Measurements from ENCODE around the gene SORCS2.

SORCS2 gene

GRCh38 chr4:7343950-7344349, 151.6 kb downstream of the SORCS2 start:
- in situ Hi-C loops (cut with HindIII; ENCODE audit: low pct_ligation_motif_present, low pct_unique_long_range_greater_than_20kb, low sequenced_read_pairs), result no loop called here
- DNase-seq, result no peak

GRCh38 chr4:7344636-7345155, 152.4 kb downstream of the SORCS2 start:
- DNase-seq, result no peak
- in situ Hi-C loops (cut with HindIII; ENCODE audit: low pct_ligation_motif_present, low pct_unique_long_range_greater_than_20kb, low sequenced_read_pairs), result no loop called here

- DNase-seq, result peak; percentile 77
These were observed 155.6 kb downstream of the SORCS2 start for GRCh38 chr4:7347981-7348380.

GRCh38 chr4:7348946-7349900, 156.9 kb downstream of the SORCS2 start:
- no peak for DNase-seq
- in situ Hi-C loops (cut with HindIII; ENCODE audit: low pct_ligation_motif_present, low pct_unique_long_range_greater_than_20kb, low sequenced_read_pairs), result no loop called here

More at GRCh38 chr4:7347981-7348380, 155.6 kb downstream of the SORCS2 start:
- in situ Hi-C loops (cut with HindIII; ENCODE audit: low pct_ligation_motif_present, low pct_unique_long_range_greater_than_20kb, low sequenced_read_pairs), result no loop called here

GRCh38 chr4:7350396-7350795, 158.1 kb downstream of the SORCS2 start:
- no peak for DNase-seq
- in situ Hi-C loops (cut with HindIII; ENCODE audit: low pct_ligation_motif_present, low pct_unique_long_range_greater_than_20kb, low sequenced_read_pairs), result no loop called here

- no peak for DNase-seq
- in situ Hi-C loops (cut with HindIII; ENCODE audit: low pct_ligation_motif_present, low pct_unique_long_range_greater_than_20kb, low sequenced_read_pairs), result no loop called here
These were observed 158.7 kb downstream of the SORCS2 start for GRCh38 chr4:7351014-7351413.

- in situ Hi-C loops (cut with HindIII; ENCODE audit: low pct_ligation_motif_present, low pct_unique_long_range_greater_than_20kb, low sequenced_read_pairs), result no loop called here
- no peak for DNase-seq
These were observed 160.1 kb downstream of the SORCS2 start for GRCh38 chr4:7352486-7352885.

GRCh38 chr4:7353046-7353790, 160.9 kb downstream of the SORCS2 start:
- in situ Hi-C loops (cut with HindIII; ENCODE audit: low pct_ligation_motif_present, low pct_unique_long_range_greater_than_20kb, low sequenced_read_pairs), result no loop called here
- no peak for DNase-seq

GRCh38 chr4:7353846-7354610, 161.7 kb downstream of the SORCS2 start:
- DNase-seq, result no peak
- in situ Hi-C loops (cut with HindIII; ENCODE audit: low pct_ligation_motif_present, low pct_unique_long_range_greater_than_20kb, low sequenced_read_pairs), result no loop called here

- no peak for DNase-seq
These were observed 162.6 kb downstream of the SORCS2 start for GRCh38 chr4:7354927-7355326.

GRCh38 chr4:7355795-7356194, 163.5 kb downstream of the SORCS2 start:
- DNase-seq, result no peak
- in situ Hi-C loops (cut with HindIII; ENCODE audit: low pct_ligation_motif_present, low pct_unique_long_range_greater_than_20kb, low sequenced_read_pairs), result no loop called here

More at GRCh38 chr4:7354927-7355326, 162.6 kb downstream of the SORCS2 start:
- in situ Hi-C loops (cut with HindIII; ENCODE audit: low pct_ligation_motif_present, low pct_unique_long_range_greater_than_20kb, low sequenced_read_pairs), result no loop called here

- in situ Hi-C loops (cut with HindIII; ENCODE audit: low pct_ligation_motif_present, low pct_unique_long_range_greater_than_20kb, low sequenced_read_pairs), result no loop called here
- no peak for DNase-seq
These were observed 164.5 kb downstream of the SORCS2 start for GRCh38 chr4:7356667-7357310.

GRCh38 chr4:7357323-7357722, 165.0 kb downstream of the SORCS2 start:
- no peak for DNase-seq
- in situ Hi-C loops (cut with HindIII; ENCODE audit: low pct_ligation_motif_present, low pct_unique_long_range_greater_than_20kb, low sequenced_read_pairs), result no loop called here

- in situ Hi-C loops (cut with HindIII; ENCODE audit: low pct_ligation_motif_present, low pct_unique_long_range_greater_than_20kb, low sequenced_read_pairs), result no loop called here
- DNase-seq, result peak; percentile 90
These were observed 165.9 kb downstream of the SORCS2 start for GRCh38 chr4:7358100-7358735.

GRCh38 chr4:7359400-7360062, 167.2 kb downstream of the SORCS2 start:
- in situ Hi-C loops (cut with HindIII; ENCODE audit: low pct_ligation_motif_present, low pct_unique_long_range_greater_than_20kb, low sequenced_read_pairs), result no loop called here
- no peak for DNase-seq

GRCh38 chr4:7360806-7361205, 168.5 kb downstream of the SORCS2 start:
- in situ Hi-C loops (cut with HindIII; ENCODE audit: low pct_ligation_motif_present, low pct_unique_long_range_greater_than_20kb, low sequenced_read_pairs), result no loop called here
- DNase-seq, result no peak

GRCh38 chr4:7361280-7361895, 169.1 kb downstream of the SORCS2 start:
- no peak for DNase-seq
- in situ Hi-C loops (cut with HindIII; ENCODE audit: low pct_ligation_motif_present, low pct_unique_long_range_greater_than_20kb, low sequenced_read_pairs), result no loop called here

All from ACHN (cell line).